ENCODE measurements around the gene BTN2A1.
"Not testable (repeated sequence)": the region's sequence is repeated elsewhere in the genome, so short reads cannot be mapped to it uniquely, and the experiment has no call there.

Gene BTN2A1

GRCh38 chr6:26457806-26458688 lies at the start of gene BTN2A1:
TSS of gene BTN2A1 (plus strand) at chr6:26457955. CDS start at chr6:26458637, 682 bp downstream.
- peak; percentile 62 for DNase-seq (ENCODE audit: insufficient read length, low spot score)

GRCh38 chr6:26408828-26409730 lies 48.7 kb upstream of the BTN2A1 start:
- DNase-seq (ENCODE audit: insufficient read length, low spot score) (no peak), FAIRE-seq (no peak)

More at GRCh38 chr6:26457806-26458688, at the start of gene BTN2A1:
- peak; percentile 98 for FAIRE-seq

- DNase-seq (ENCODE audit: insufficient read length, low spot score) (no peak), FAIRE-seq (no peak)
Measured at GRCh38 chr6:26411751-26412150, 46.0 kb upstream of the BTN2A1 start.

- DNase-seq (ENCODE audit: insufficient read length, low spot score) (no peak), FAIRE-seq (peak; percentile 18)
Measured at GRCh38 chr6:26412228-26412627, 45.5 kb upstream of the BTN2A1 start.

GRCh38 chr6:26412954-26413353 lies 44.8 kb upstream of the BTN2A1 start:
- DNase-seq (ENCODE audit: insufficient read length, low spot score), result no peak
- no peak for FAIRE-seq

GRCh38 chr6:26414281-26414680 lies 43.5 kb upstream of the BTN2A1 start:
- FAIRE-seq (no peak), DNase-seq (ENCODE audit: insufficient read length, low spot score) (no peak)

GRCh38 chr6:26415036-26415614 lies 42.6 kb upstream of the BTN2A1 start:
- DNase-seq (ENCODE audit: insufficient read length, low spot score) (no peak), FAIRE-seq (no peak)

- FAIRE-seq (no peak), DNase-seq (ENCODE audit: insufficient read length, low spot score) (no peak)
Measured at GRCh38 chr6:26415791-26416190, 42.0 kb upstream of the BTN2A1 start.

- no peak for FAIRE-seq
- DNase-seq (ENCODE audit: insufficient read length, low spot score), result no peak
Measured at GRCh38 chr6:26416288-26416687, 41.5 kb upstream of the BTN2A1 start.

GRCh38 chr6:26418077-26418476 lies 39.7 kb upstream of the BTN2A1 start:
- FAIRE-seq; DNase-seq (ENCODE audit: insufficient read length, low spot score): not testable (repeated sequence)

- FAIRE-seq; DNase-seq (ENCODE audit: insufficient read length, low spot score): not testable (repeated sequence)
Measured at GRCh38 chr6:26418795-26419194, 39.0 kb upstream of the BTN2A1 start.

- FAIRE-seq, result peak; percentile 18
- no peak for DNase-seq (ENCODE audit: insufficient read length, low spot score)
Measured at GRCh38 chr6:26420688-26421171, 37.0 kb upstream of the BTN2A1 start.

- DNase-seq (ENCODE audit: insufficient read length, low spot score), result peak; percentile 59
- FAIRE-seq, result peak; percentile 91
Measured at GRCh38 chr6:26421259-26422144, 36.3 kb upstream of the BTN2A1 start.

GRCh38 chr6:26422329-26422728 lies 35.4 kb upstream of the BTN2A1 start:
- FAIRE-seq, result no peak

GRCh38 chr6:26426691-26427450 lies 30.9 kb upstream of the BTN2A1 start:
- DNase-seq (ENCODE audit: insufficient read length, low spot score) (no peak), FAIRE-seq (no peak)

More at GRCh38 chr6:26422329-26422728, 35.4 kb upstream of the BTN2A1 start:
- no peak for DNase-seq (ENCODE audit: insufficient read length, low spot score)

- no peak for FAIRE-seq
- DNase-seq (ENCODE audit: insufficient read length, low spot score), result no peak
Measured at GRCh38 chr6:26427451-26427809, 30.3 kb upstream of the BTN2A1 start.

- no peak for FAIRE-seq
- no peak for DNase-seq (ENCODE audit: insufficient read length, low spot score)
Measured at GRCh38 chr6:26428206-26428605, 29.5 kb upstream of the BTN2A1 start.

GRCh38 chr6:26430787-26431186 lies 27.0 kb upstream of the BTN2A1 start:
- FAIRE-seq, result no peak
- no peak for DNase-seq (ENCODE audit: insufficient read length, low spot score)
